Kasumi-1 (cell line): ENCODE results near the gene C2orf92.
"Not testable (repeated sequence)": the region's sequence is repeated elsewhere in the genome, so short reads cannot be mapped to it uniquely, and the experiment has no call there.

Source experiments
- DNase-seq, 2 experiments: peaks; one replicate each; lab custom pipeline; 2025; lab: John Stamatoyannopoulos, UW

C2orf92 gene

DNA sequence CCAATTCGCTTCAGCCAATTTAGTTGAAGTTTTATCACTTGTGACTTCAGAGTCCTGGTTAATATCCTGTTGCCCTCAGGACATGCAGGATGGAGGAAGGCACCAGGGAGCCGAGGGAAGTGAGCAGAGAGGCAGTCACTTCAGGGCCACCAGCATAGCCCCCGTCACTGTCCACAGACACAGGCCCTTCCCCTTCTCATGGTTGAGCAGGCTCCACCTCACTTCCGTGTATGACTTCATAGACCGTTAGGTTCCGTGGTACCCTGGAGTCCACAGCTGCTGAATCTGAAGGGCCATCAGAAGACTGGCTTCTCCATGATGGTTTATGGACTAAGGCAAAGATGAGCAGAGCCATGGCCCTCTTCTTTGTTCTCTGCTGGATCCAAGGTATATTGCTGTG, at the start of gene C2orf92:
C2orf92 (plus strand) TSS at position 266 of the 400 bp plus-strand sequence; CDS start at position 342, 76 bp downstream.
- no peak for DNase-seq

DNA sequence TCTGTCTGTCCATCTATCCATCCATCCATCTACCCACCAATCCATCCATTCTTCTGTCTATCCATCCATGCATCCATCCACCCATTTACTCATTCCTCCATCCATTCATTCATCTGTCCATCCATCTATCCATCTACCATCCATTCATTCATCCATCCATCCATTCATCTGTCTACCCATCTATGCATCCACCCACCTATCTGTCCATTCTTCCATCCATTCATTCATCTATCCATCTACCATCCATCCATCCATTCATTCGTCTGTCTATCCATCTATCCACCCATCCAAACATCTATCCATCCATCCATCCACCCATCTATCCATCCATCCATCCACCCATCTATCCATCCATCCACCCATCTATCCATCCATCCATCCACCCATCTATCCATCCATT, 49.0 kb upstream of the C2orf92 start:
- DNase-seq: not testable (repeated sequence)

DNA sequence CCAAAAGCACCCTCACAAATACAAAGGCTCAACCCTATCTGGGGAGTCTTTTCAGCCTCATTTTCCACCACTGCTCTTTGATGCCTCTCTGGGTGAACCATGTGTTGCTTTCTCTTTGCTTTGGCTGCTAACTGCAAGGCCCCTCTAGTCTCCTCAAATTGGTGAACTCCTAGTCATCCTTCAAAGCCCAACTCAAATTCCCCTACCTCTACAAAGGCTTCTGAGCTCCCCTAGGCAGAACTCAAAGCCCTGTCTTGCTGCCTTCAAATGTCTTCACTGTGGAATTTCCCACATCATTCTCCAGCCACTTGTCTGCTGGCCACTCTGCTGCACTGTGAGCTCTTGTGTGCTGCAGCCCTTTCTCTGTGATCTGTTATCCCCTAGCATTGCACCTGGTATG, 46.5 kb upstream of the C2orf92 start:
- DNase-seq: not testable (repeated sequence)

DNA sequence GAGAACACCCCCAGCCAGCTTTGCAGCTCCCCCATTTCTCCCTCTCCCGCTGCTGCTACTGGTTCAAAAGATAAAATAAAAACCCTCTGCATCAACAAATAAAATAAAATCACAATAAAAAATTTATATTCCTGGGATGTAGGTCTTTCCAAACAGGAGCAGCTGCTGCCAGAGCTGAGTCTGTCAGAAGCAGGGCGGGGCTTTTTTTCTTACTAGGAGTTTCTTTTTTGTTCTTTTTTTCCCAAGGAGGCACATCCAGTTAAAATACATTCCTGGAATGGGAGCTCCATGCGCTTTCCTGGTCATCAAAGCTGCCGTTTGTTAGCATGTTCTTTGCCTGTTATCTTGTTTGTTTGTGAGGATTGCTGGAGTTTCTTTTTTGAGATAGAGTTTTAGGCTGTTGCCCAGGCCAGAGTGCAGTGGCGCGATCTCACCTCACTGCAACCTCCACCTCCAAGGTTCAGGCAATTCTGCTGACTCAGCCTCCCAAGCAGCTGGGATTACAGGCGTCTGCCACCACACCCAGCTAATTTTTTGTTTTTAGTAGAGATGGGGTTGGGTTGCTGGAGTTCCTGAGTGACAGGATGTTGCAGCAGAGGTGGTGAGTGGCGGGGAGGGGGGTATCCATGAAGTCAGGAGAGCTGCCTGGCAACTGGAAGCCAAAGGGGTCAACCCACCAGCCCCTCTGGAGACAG, 44.0 kb upstream of the C2orf92 start:
- DNase-seq: not testable (repeated sequence)

DNA sequence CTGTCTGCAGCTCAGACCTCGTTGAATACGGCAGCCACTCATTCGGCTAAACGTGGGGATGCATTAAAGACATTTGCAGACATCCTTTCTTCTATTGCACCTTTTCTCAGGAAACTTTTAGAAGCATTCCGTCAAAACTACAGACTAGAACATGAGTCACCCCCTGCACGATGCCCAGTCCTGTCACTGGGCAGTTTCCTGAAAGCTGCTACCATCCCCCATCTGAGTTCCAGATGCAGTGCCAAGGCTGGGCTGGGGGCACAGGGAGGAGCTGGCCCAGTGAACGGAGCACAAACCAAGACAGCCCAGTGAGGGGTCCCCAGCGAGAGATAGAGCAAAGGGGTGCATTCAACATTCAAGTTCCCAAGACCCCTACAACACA, 43.5 kb upstream of the C2orf92 start:
- DNase-seq: not testable (repeated sequence)

DNA sequence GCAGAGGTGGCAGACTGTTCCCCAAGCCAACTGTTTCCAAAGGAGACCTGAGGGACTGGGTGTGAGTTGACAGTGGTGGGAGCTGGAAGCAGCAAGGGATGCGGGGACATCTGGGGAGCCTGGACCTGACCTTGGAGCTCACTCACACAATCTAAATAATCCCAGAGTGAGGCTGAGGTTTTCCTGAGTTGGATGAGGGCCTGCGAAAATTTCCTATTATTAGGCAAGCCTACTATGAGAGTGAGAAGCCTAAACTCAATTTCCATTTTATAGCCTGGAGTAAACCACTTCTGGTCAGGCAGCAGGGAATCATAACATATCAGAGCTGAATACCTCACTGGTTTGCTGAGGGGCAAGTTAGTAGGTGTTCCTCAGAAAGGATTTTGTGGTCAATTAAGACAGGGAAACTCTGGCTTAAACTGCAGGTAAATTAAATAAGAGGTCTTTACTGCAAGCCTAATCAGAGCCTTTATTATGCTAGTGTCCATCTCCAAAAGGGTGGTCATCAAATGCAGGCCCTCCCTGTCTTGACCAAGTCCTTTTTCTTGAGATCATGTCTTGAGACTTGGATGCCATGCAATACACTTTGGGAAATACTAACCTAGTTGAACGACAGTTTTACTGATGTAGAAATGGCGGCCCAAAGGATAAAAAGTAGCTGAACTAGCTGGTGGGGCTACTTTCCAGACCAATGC, 25.3 kb upstream of the C2orf92 start:
- no peak for DNase-seq

DNA sequence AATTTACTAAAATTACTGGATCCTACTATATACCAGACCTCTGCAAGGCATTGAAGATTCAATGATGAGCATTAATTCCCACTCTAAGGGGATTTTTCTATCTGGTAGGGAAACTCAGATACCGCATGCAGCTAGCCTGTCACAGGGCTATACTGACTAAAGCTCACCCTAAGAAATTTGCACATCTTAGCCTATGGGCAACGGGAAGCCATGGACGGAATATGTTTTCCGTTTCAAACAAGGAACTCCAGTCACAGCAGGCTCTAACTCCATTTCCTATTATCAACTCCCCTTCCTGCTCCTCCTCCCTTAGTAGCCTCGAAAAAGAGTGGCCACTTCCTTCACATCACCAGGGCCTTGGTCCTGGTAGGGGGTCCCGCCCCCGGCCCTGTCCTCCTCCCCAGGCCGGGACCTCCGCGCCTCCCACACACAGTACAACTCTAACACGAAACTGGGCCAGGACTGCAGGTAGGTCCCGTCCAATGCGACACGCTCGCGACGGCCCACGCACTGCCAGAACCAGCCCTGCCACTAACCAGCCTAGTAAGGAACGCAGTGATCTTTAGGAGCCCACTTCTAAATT, 24.3 kb upstream of the C2orf92 start:
- DNase-seq: peak; percentile 66 to 70

DNA sequence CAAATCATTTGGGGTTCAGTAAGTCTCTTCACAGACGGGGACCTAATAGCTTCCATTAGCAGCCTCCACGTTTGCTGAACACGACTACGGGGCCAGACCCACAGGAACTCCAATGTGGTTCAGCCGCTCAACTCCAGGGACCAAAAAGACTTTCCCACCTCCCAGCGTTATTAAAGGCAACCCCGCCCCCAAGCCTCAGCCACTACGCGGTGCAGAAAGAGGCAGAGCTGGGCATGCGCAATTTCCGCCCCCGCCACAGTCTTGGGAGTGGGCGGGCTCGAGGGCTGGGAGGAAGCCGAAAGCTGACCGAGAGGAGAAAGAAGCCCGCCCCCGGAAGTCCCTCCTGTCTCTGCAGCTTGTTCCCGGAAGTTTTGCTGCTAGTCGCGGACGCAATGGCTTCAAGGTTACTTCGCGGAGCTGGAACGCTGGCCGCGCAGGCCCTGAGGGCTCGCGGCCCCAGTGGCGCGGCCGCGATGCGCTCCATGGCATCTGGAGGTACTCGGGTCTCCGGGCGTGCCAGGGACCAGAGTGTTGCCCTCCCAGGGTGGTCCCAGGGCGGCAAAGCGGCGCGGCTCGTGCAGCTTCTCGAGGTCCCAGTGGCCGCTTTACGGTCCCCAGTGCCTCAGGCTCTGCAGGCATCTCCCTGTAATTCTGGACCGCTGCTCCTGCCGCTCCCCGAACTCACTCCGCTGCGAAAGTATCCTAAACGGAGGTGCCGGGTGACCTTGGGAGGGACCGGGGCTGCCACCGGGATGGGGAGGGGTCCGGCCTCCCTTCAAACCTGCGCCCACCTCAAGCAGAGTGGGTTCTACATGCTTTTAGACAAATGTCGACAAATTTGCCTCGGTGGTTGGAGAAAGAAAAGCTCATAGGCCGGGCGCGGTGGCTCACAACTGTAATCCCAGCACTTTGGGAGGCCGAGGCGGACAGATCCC, 23.6 kb upstream of the C2orf92 start, which contains the start of gene COX5B:
COX5B (plus strand) TSS at position 368 of the 935 bp plus-strand sequence; CDS start at position 393, 25 bp downstream.
- peak; percentile 98 to 99 for DNase-seq

DNA sequence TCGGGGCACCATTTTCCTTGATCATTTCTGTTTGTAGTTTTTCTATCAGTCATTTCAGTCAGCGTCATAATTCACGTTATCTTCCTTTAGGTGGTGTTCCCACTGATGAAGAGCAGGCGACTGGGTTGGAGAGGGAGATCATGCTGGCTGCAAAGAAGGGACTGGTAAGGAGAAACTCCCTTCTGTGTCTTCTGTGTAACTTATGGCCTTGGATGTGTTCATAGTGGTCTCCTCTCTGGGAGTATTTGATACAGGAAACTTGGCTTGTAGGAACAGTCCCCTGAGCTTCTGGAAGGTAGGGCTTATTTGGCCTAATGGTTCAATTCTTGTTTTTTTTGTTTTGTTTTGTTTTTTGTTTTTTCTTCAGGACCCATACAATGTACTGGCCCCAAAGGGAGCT, 22.5 kb upstream of the C2orf92 start:
- DNase-seq: no peak

DNA sequence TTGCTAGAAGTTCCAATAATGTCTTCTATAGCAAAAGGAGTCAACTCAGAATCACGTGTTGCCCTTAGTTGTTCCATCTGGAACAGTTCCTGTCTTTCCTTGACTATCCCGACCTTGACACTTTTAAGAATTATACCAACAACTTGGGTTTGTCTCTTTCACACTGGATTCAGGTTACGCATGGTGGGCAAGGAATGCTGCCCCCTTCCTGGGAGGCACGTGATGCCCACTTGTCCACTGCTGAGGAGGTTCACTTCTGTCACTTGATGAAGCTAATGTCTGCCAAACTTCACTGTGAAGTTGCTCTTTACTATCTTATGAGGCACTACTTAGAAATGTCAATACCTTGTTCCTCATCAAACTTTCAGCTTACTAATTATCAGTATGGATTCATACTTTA, 18.4 kb upstream of the C2orf92 start:
- no peak for DNase-seq

DNA sequence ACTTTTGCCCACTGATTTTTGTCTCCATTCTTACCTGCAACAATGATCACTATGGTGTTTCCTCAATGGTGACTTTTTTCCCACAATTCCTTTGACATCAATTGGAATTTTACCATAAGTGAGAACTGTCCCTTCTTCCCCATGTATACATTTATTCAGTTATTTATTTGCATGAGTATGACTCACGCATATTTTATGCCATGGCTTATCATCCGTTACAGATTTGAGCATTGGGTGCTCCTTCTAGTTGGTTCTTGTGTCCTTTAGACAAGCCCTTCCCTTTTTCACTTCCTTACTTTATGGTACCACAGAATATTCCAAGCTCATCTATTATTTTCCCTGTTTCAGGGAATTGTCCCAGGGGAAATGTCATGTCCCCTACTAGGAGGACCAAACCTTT, 16.0 kb upstream of the C2orf92 start:
- DNase-seq: no peak

DNA sequence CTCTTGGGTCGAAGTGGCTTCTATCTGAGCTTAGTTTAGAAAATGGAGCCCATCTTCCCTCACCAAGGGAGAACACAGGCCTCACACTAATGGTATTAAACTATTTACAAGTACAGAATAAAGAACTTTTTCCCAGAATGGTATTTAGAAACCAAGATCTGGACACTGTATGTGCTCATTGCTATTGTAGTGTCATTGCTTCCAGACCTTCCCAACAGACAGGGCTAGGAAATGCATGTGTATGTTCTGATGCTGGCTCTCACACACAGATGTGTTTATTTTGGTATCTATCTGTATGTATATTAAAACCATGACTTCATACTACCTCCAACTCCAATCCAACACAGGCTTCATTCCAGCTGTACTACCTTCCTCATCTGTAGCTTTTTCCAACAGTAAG, 15.6 kb upstream of the C2orf92 start:
- DNase-seq: no peak

DNA sequence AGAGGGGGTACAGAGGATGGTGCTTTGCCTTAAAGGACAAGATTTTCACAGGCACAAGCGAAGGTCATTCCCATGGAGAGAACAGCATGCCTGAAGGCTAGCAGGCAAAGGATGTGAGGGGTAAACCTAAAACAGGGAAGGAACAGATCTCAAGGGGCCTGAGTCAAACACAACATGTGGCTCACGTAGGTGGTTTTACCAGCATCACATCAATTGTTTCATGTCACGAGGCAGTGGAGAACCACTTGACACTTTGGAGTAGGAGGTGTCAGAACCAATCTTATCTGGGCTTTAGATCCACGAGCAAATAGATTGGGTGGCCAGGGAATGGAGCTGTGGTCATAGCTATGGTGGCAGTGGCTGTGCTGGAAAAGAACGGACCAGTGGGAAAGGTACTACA, 15.2 kb upstream of the C2orf92 start:
- DNase-seq: no peak

DNA sequence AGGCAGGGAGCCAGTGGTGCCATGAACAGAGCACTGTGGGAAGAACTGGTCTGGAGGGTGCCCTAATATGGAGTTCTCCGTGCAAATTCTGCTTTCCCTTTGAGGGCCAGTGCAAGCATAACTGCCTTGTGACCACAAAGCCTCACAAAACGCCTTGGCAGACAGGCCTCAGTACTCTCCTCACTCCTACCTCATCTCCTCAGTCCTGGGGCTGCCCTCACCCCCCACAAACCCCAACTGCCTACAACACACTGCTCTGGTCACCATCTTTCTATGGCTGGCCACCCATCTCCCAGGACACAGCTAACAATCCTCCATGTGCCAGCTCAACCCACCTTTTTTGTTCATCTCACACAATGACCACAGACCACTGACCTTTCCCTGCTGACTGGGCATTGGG, 14.7 kb upstream of the C2orf92 start:
- DNase-seq: no peak

DNA sequence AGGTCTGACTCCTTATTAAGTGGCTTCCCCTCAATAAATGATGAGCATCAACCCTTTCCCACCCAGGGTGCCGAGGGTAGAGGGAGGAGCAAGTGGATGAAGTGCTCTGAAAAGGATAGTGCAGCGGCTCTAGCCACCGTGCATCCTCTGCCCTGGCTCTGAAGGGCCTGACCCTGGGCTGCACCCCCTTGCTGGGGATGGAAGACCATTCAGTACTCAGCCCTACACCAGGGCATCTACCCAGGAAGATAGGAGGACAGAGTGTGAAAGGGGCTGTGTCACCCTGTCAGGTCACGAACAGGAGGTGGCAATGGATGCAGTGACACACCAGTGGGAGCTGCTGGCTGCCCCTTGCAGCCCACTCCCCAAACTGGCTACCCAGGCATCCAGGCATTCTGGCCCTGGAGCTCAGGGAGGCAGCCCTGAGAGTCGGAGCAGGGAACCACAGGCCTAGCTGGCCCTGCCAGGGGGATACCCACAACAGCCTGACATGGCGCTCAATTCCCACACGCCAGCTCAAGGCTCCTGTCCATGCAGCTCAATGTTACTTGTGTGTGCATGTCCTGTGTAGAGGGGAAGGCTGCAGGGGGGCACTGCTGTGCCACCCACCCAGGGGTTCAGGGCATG, 13.3 kb upstream of the C2orf92 start:
- DNase-seq: no peak

DNA sequence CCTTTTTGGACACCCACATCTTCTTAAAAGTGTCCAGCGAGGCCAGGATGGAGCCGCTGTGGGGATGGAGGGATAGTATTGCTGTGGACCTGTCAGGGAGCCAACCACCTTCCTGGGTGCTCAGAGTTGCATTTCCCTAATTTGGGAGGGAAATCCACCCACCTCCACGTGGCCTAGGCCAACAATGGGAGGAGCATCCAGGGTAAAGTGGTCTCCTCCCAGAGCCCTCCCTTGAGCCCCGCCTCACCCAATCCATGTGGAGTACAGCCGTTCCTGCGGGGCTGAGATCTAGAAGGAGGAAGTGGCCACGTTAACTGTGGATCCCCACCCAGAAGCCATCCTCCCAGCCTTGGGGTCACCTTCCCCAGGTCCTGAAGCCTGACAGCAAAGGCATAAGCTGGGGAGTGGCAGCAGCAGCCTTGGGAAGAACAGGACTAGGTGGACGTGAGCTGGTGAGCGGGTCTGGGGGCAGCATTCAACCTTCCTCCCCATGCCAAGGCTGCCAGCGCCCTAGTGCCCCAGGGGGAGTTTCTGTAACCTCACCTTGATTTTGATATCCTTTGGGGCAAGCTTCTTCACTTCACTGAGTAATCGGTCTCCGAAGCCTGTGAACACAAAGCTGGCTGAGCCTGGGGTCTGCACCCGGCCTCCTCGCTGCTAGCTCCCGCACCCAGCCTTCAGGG, 12.5 kb upstream of the C2orf92 start:
- DNase-seq: no peak

DNA sequence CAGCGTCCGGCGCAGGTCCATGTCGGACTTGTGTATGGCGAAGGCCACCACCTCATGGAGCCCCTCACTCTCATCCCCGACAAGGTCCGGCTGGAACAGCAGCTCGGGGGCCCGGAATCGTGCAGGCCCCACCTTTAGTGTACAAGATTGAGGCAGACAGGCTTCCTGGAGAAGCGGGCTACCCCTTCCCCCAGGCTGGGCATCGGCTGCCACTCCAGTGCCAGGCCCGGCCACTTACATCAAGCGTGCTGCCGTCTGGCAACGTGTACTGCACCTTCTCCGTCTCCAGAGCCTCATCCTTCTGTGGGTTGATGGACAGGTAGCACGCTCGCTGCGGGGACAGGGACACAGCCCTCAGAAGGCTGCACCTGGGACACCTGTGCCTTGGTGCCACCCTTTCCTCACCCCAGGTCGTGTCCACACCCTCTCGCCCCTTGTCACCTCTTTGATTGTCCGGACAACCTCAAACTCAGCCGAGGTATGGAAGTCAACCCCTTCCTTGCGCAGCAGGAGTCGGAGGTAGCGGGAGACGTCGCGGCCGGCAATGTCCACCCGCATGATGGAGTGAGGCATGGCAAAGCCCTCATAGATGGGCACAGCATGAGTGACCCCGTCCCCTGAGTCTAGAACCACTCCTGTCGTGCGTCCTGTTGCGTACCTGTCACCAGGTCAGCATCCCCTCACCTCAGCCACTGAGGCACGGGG, 11.4 kb upstream of the C2orf92 start:
- no peak for DNase-seq

DNA sequence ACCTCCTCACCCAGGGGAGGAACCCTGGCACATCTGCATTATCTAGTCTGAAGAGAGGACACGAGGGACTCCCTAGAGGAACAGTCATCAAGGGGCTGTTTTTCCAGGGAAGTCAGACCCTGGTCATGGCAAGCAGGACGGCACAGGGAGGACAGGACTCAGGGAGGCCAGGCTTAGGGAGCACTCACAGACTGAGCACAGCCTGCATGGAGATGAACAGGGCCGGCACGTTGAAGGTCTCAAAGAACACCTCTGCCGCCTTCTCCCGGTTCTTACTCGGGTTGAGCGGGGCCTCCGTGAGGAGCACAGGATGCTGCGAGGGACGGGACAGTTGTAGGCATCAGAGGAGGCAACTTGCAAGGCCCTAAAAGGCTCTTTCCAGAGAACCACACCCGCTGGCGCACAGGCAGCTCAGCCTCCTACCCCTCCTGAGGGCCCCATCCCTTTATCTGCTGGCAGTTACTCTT, 10.8 kb upstream of the C2orf92 start:
- no peak for DNase-seq

DNA sequence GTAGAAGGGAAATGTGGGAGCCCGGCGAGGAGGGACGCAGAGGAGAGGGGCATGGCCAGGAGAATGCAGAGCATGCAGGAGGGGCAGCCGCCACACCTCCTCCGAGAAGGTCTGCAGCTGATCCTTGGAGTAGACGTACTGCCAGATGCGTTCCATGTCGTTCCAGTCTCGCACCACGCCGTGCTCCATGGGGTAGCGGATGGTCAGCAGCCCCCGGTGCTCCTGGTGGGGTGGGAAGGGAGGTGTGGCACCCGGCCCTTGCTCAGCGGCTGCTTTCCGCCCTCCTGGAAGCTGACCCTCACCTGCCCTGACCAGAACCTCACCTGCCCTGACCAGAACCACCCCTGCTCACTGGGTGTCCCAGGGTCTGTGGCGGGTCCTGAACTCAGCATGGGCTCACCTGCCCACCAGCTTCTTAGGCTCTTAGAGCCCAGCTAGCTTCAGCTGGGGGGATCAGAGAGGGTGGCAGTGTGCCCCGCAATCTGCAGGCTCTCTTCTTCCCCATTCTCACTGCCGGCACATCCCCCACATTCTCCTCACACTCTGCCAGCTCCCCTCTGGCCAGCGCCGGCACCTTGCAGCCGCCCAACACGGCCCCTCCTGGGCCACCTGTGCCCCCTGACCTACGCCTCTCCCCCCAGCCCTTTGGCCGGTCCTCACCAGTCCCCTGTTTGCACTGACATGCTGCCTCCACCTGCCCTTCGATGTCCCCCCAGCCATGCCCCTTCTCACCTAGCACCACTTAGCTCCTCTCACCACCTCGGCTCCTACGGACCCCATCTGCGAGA, 10.1 kb upstream of the C2orf92 start:
- no peak for DNase-seq
